ENCODE results near the gene GCFC2.

DNA sequence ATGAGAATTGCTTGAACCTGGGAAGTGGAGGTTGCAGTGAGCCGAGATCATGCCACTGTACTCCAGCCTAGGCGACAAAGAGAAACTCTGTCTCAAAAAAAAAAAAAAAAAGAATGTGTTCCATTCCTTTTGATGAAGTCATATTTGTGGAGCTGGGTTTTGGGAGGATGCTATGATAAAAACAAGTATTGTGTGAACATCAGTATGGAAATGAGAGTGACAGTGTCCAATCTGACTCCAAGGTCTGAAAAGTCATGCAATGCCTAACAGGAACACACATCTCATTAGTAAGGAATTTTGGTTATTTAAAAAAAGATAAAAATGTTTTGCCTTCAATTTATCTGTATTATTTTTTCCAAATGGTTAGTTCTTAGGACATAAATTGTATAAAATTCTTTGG lies 11.8 kb downstream of the GCFC2 start:
- TF ChIP-seq, protein P1, sequence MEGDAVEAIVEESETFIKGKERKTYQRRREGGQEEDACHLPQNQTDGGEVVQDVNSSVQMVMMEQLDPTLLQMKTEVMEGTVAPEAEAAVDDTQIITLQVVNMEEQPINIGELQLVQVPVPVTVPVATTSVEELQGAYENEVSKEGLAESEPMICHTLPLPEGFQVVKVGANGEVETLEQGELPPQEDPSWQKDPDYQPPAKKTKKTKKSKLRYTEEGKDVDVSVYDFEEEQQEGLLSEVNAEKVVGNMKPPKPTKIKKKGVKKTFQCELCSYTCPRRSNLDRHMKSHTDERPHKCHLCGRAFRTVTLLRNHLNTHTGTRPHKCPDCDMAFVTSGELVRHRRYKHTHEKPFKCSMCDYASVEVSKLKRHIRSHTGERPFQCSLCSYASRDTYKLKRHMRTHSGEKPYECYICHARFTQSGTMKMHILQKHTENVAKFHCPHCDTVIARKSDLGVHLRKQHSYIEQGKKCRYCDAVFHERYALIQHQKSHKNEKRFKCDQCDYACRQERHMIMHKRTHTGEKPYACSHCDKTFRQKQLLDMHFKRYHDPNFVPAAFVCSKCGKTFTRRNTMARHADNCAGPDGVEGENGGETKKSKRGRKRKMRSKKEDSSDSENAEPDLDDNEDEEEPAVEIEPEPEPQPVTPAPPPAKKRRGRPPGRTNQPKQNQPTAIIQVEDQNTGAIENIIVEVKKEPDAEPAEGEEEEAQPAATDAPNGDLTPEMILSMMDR (IDR thresholded peaks at IDR 0.05): no peak
- no peak for TF ChIP-seq POLR2A (IDR thresholded peaks at IDR 0.05)

Measured in right lobe of liver (tissue), 4 donors.